IMR-90 (cell line): Measurements from ENCODE around the gene CBY1. TPM values are rescaled to one million over a fixed set of nuclear protein-coding genes. Genes with fewer than 3 reads are reported as not detected.

Experiments used
- ATAC-seq: fragments of 200-7000 bp; cut with Tn5 transposase; 2 replicates; pipeline ENCODE4 v1.9.1; 2020; ENCODE audit warnings: low read depth, mild to moderate bottlenecking, moderate library complexity
- BruUV-seq: library from RNA; stranded (reverse); fragments of 400-500 nt; replicated peaks from 2 replicates; lab custom pipeline; 2021; lab: Mats Ljungman, UMichigan
- CTCF ChIA-PET: fragments of 300-600 bp; formaldehyde crosslinking; extraction: SDS; loops from one replicate; lab custom pipeline; 2021; ENCODE audit warnings: antibody characterized with exemption; lab: Yijun Ruan, JAX
- POLR2A ChIA-PET: fragments of 300-600 bp; sonication (Branson Sonifier 250); formaldehyde crosslinking; loops from one replicate; lab custom pipeline; 2022; ENCODE audit warnings: antibody characterized with exemption; ENCODE audit not compliant: unreplicated experiment; lab: Charles Lee
- DNase-seq: peaks from one replicate; pipeline ENCODE4 v3.0.0; 2013
- H2AFZ ChIP-seq: replicated peaks from 2 replicates; pipeline ENCODE3; 2013; ENCODE audit warnings: low read length, mild to moderate bottlenecking; ENCODE audit not compliant: poor library complexity
- H2AK5ac ChIP-seq: 2 replicates; pipeline ENCODE4 v1.6.1; 2013; ENCODE audit warnings: low read depth, low read length, inconsistent platforms
- H2AK9ac ChIP-seq: replicated peaks from 2 replicates; pipeline ENCODE3; 2013; ENCODE audit warnings: mild to moderate bottlenecking, low read depth, low read length, moderate library complexity; ENCODE audit not compliant: poor library complexity
- H2BK120ac ChIP-seq: 2 replicates; pipeline ENCODE4 v1.6.1; 2013; ENCODE audit warnings: low read depth, low read length, inconsistent platforms
- H2BK15ac ChIP-seq: 3 replicates; pipeline ENCODE4 v1.6.1; 2013; ENCODE audit warnings: low read depth, low read length, inconsistent platforms
- H2BK20ac ChIP-seq: 2 replicates; pipeline ENCODE4 v1.6.1; 2013; ENCODE audit warnings: low read depth, mild to moderate bottlenecking, inconsistent platforms, low read length, moderate library complexity
- H2BK5ac ChIP-seq: 2 replicates; pipeline ENCODE4 v1.6.1; 2013; ENCODE audit warnings: mild to moderate bottlenecking, low read depth, low read length, inconsistent platforms; ENCODE audit not compliant: poor library complexity, severe bottlenecking
- H3K14ac ChIP-seq: replicated peaks from 2 replicates; pipeline ENCODE4 v1.6.1; 2013; ENCODE audit warnings: low read depth, low read length, inconsistent platforms
- H3K18ac ChIP-seq: 2 replicates; pipeline ENCODE4 v1.6.1; 2013; ENCODE audit warnings: low read depth, low read length, control low read depth
- H3K23ac ChIP-seq: 2 replicates; pipeline ENCODE4 v1.6.1; 2013; ENCODE audit warnings: low read depth, low read length, inconsistent platforms
- H3K27ac ChIP-seq: 2 replicates; pipeline ENCODE4 v1.5.1; 2013; ENCODE audit warnings: mild to moderate bottlenecking, control low read depth, low read length; ENCODE audit not compliant: insufficient read depth
- H3K27me3 ChIP-seq: 2 replicates; pipeline ENCODE4 v1.6.1; 2013; ENCODE audit warnings: low read length; ENCODE audit not compliant: control insufficient read depth, insufficient read depth
- H3K36me3 ChIP-seq: 2 replicates; pipeline ENCODE4 v1.6.1; 2013; ENCODE audit warnings: low read length, mixed read lengths; ENCODE audit not compliant: control insufficient read depth, insufficient read depth
- H3K4ac ChIP-seq: 2 replicates; pipeline ENCODE4 v1.6.1; 2013; ENCODE audit warnings: low read depth, low read length, inconsistent platforms
- H3K4me1 ChIP-seq: 2 replicates; pipeline ENCODE4 v1.6.1; 2013; ENCODE audit warnings: low read length, mixed read lengths; ENCODE audit not compliant: control insufficient read depth, insufficient read depth
- H3K4me2 ChIP-seq: 2 replicates; pipeline ENCODE4 v1.6.1; 2013; ENCODE audit warnings: low read depth, mild to moderate bottlenecking, control low read depth, low read length, moderate library complexity
- H3K4me3 ChIP-seq: 2 replicates; pipeline ENCODE4 v1.5.1; 2013; ENCODE audit warnings: low read depth, mild to moderate bottlenecking, control low read depth, low read length, moderate library complexity; ENCODE audit not compliant: insufficient read depth
- H3K56ac ChIP-seq: 2 replicates; pipeline ENCODE4 v1.6.1; 2013; ENCODE audit warnings: low read length, inconsistent platforms; ENCODE audit not compliant: insufficient read depth; ENCODE audit errors: extremely low read depth
- H3K79me1 ChIP-seq, 2 experiments: 2 replicates each; pipeline ENCODE4 v1.6.1; 2013; ENCODE audit warnings: low read length in 2 of 2, inconsistent platforms in 1 of 2, low read depth in 1 of 2
- H3K9ac ChIP-seq: 2 replicates; pipeline ENCODE4 v1.6.1; 2013; ENCODE audit warnings: low read depth, low read length, control low read depth
- H3K9me1 ChIP-seq: 2 replicates; pipeline ENCODE4 v1.6.1; 2013; ENCODE audit warnings: low read length, inconsistent platforms; ENCODE audit not compliant: insufficient read depth
- H3K9me3 ChIP-seq: 2 replicates; pipeline ENCODE4 v1.6.1; 2013; ENCODE audit warnings: low read length; ENCODE audit not compliant: control insufficient read depth, insufficient read depth
- H4K20me1 ChIP-seq: 2 replicates; pipeline ENCODE4 v1.6.1; 2013; ENCODE audit warnings: low read length, inconsistent platforms; ENCODE audit not compliant: insufficient read depth
- H4K5ac ChIP-seq: 2 replicates; pipeline ENCODE4 v1.6.1; 2013; ENCODE audit warnings: mild to moderate bottlenecking, low read depth, low read length, control low read depth
- H4K8ac ChIP-seq, 2 experiments: 2 replicates each; pipeline ENCODE4 v1.6.1; 2013; ENCODE audit warnings: low read depth in 2 of 2, low read length in 2 of 2, control low read depth in 1 of 2, inconsistent platforms in 1 of 2
- H4K91ac ChIP-seq: 2 replicates; pipeline ENCODE4 v1.6.1; 2013; ENCODE audit warnings: low read depth, low read length, inconsistent platforms; ENCODE audit not compliant: insufficient read depth
- BHLHE40 ChIP-seq: fragments of 150-350 bp; IDR thresholded peaks from 2 replicates; pipeline ENCODE4 v1.6.1; 2016; ENCODE audit warnings: mild to moderate bottlenecking, low read depth, low read length
- CEBPB ChIP-seq: IDR thresholded peaks from 2 replicates; pipeline ENCODE4 v1.6.1; 2012; ENCODE audit warnings: low read depth, low read length, improper control_type of control experiment
- CHD1 ChIP-seq: IDR thresholded peaks from 2 replicates; pipeline ENCODE4 v1.6.1; 2012; ENCODE audit warnings: low read depth, low read length, improper control_type of control experiment
- CTCF ChIP-seq: conservative IDR thresholded peaks from 2 replicates; pipeline ENCODE4 v1.5.1; 2012; ENCODE audit warnings: mild to moderate bottlenecking, low read depth, low read length, improper control_type of control experiment
- ELK1 ChIP-seq: fragments of 150-350 bp; IDR thresholded peaks from 2 replicates; pipeline ENCODE4 v1.6.1; 2016; ENCODE audit warnings: low read depth, mild to moderate bottlenecking, low read length, moderate library complexity, borderline replicate concordance
- FOS ChIP-seq: fragments of 150-350 bp; IDR thresholded peaks from 2 replicates; pipeline ENCODE4 v1.6.1; 2016; ENCODE audit warnings: low read depth, low read length
- MAFK ChIP-seq: IDR thresholded peaks from 2 replicates; pipeline ENCODE4 v1.6.1; 2012; ENCODE audit warnings: low read depth, low read length, improper control_type of control experiment
- MAZ ChIP-seq: IDR thresholded peaks from 2 replicates; pipeline ENCODE4 v1.6.1; 2012; ENCODE audit warnings: low read depth, mild to moderate bottlenecking, low read length, improper control_type of control experiment, moderate library complexity, borderline replicate concordance
- NFE2L2 ChIP-seq: fragments of 150-350 bp; IDR thresholded peaks from 2 replicates; pipeline ENCODE4 v1.6.1; 2016; ENCODE audit warnings: low read depth, mild to moderate bottlenecking, low read length
- POLR2A ChIP-seq: IDR thresholded peaks from 2 replicates; pipeline ENCODE4 v1.6.1; 2012; ENCODE audit warnings: mild to moderate bottlenecking, low read depth, low read length
- RAD21 ChIP-seq: IDR thresholded peaks from 2 replicates; pipeline ENCODE4 v1.6.1; 2012; ENCODE audit warnings: low read length, improper control_type of control experiment
- RCOR1 ChIP-seq: IDR thresholded peaks from 2 replicates; pipeline ENCODE4 v1.6.1; 2012; ENCODE audit warnings: mild to moderate bottlenecking, low read length, improper control_type of control experiment; ENCODE audit not compliant: insufficient replicate concordance
- RFX5 ChIP-seq: IDR thresholded peaks from 2 replicates; pipeline ENCODE4 v1.8.0; 2012; ENCODE audit warnings: low read depth, mild to moderate bottlenecking, low read length, moderate library complexity
- SMC3 ChIP-seq: fragments of 150-350 bp; IDR thresholded peaks from 2 replicates; pipeline ENCODE4 v1.6.1; 2016; ENCODE audit warnings: low read depth, mild to moderate bottlenecking, antibody characterized with exemption, low read length, moderate library complexity
- USF2 ChIP-seq: fragments of 150-350 bp; IDR thresholded peaks from 2 replicates; pipeline ENCODE4 v1.6.1; 2017; ENCODE audit warnings: mild to moderate bottlenecking, antibody characterized with exemption, low read length, low read depth
- WGBS, 2 experiments: methylation state at CpG; one replicate each; pipeline versions ENCODE4 v1.1.5 to v1.1.7; 2013; ENCODE audit warnings: missing lambda C conversion rate in 2 of 2; ENCODE audit not compliant: insufficient read length in 1 of 2; ENCODE audit errors: extremely low coverage in 2 of 2; 5-methylcytosine and 5-hydroxymethylcytosine counted together
- dilution Hi-C: fragments of 300-500 bp; cut with HindIII; formaldehyde crosslinking; loops from one replicate; pipeline ENCODE4 v1.14.3; 2018; ENCODE audit warnings: low sequenced_read_pairs; ENCODE audit not compliant: unreplicated experiment
- in situ Hi-C: fragments of 300-500 bp; cut with MboI; formaldehyde crosslinking; loops from 3 replicates; pipeline ENCODE4 v1.14.3; 2019; ENCODE audit warnings: low sequenced_read_pairs, inconsistent platforms, mixed read lengths
- intact Hi-C: fragments of 100-400 bp; cut with micrococcal nuclease; formaldehyde crosslinking; loops from 2 replicates; pipeline ENCODE4 v1.10.0; 2022
- polyA plus RNA-seq, 3 experiments: library from polyadenylated mRNA; depleted of rRNA; stranded (reverse); fragments of >200 nt; gene quantifications; 2 replicates each; pipeline ENCODE4 v1.2.3, GENCODE V29; 2012; ENCODE audit warnings: low replicate concordance in 1 of 3
- total RNA-seq: library from RNA; depleted of rRNA; stranded (reverse); fragments of >200 nt; gene quantifications from 2 replicates; pipeline ENCODE4 v1.2.3, GENCODE V29; 2012

The CBY1 gene
- total and polyA plus RNA-seq, 2 of the 4 experiments (the other 2 are of a cell fraction): 13.8 to 30.0 TPM

GRCh38 chr22:38684895-38685294 is 28.5 kb downstream of the CBY1 start:
- H3K4me3 ChIP-seq: no peak overlapping the region
- no peak overlapping the region for H3K56ac ChIP-seq
- H3K27me3 ChIP-seq: no peaks in the 10 kb centered on the region
- peaks cover 4% of the 10 kb centered on the region; the same call in 1 of the 2 replicates for H3K9me1 ChIP-seq
- no peak overlapping the region for H4K8ac ChIP-seq
- no peak overlapping the region for H2BK15ac ChIP-seq
- dilution Hi-C loops (no loop called here), in situ Hi-C loops (no loop called here), intact Hi-C loops (no loop called here)
- H3K14ac ChIP-seq: no peak overlapping the region
- no peak overlapping the region for H2BK120ac ChIP-seq
- no peaks in the 10 kb centered on the region; the same call in 1 of the 2 replicates for H3K4me1 ChIP-seq
- no peaks in the 10 kb centered on the region for H3K9me3 ChIP-seq
- ATAC-seq (no peak), DNase-seq (no peak)
- TF ChIP-seq MAZ (no peak), ELK1 (no peak), FOS (no peak), RAD21 (no peak), CEBPB (no peak), SMC3 (no peak), RCOR1 (no peak), POLR2A (no peak), CHD1 (no peak), MAFK (no peak), NFE2L2 (no peak), RFX5 (no peak), USF2 (no peak), CTCF (no peak), BHLHE40 (no peak)
- H3K36me3 ChIP-seq: peaks cover 47% of the 10 kb centered on the region
- CTCF ChIA-PET: no interaction called here
- no CpG with 5 or more reads among the region's 9 CpGs for WGBS, 2 experiments
- no peak overlapping the region for H4K5ac ChIP-seq
- H3K4ac ChIP-seq: no peak overlapping the region
- H2BK5ac ChIP-seq: no peak overlapping the region
- H3K27ac ChIP-seq: no peak overlapping the region
- POLR2A ChIA-PET: no interaction called here
- H4K91ac ChIP-seq: no peak overlapping the region
- no peak overlapping the region for H3K4me2 ChIP-seq
- H3K23ac ChIP-seq: no peak overlapping the region
- H2AK5ac ChIP-seq: no peak overlapping the region
- no peak overlapping the region for H3K18ac ChIP-seq
- BruUV-seq: no TSS peak
- no peak overlapping the region for H2AK9ac ChIP-seq
- H2AFZ ChIP-seq: no peak overlapping the region
- H3K79me1 ChIP-seq: peaks cover 31 to 51% of the 10 kb centered on the region in 2 experiments
- H2BK20ac ChIP-seq: no peak overlapping the region
- 0 out of 2 replicates have a peak, but pooled peaks cover 4% of the 10 kb centered on the region for H4K20me1 ChIP-seq
- no peak overlapping the region for H3K9ac ChIP-seq
